ENCODE measurements around the gene RTF1. TPM values are rescaled to one million over a fixed set of nuclear protein-coding genes. Genes with fewer than 3 reads are reported as not detected.

RTF1 gene
- total RNA-seq, 1 donor from 2014 or later = 60.8 TPM

DNA sequence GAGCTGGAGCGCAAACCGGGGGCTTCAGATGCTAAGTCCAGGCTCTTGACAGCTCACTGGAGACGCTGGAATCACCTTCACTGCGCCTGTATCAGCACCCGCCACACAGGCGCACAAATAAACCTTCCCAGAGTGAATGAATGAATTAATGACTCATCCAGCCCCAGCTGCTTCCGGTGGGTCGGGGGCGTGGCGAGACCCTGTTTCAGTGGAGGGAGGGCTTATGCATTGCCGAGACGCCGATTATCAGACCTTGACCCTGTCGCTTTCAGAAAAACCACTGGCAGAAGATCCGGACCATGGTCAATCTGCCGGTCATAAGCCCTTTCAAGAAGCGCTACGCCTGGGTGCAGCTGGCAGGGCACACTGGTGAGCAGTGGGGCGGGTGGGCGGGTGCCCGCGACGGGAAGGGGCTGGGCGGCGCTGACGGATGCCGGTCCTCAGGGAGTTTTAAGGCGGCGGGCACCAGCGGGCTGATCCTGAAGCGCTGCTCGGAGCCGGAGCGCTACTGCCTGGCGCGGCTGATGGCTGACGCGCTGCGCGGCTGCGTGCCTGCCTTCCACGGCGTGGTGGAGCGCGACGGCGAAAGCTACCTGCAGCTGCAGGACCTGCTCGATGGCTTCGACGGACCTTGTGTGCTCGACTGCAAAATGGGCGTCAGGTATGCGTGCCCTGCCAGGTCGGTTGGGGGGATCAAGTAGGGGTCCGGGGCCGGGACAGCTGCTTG is 84.5 kb downstream of the RTF1 start:
- TF ChIP-seq, protein P1, sequence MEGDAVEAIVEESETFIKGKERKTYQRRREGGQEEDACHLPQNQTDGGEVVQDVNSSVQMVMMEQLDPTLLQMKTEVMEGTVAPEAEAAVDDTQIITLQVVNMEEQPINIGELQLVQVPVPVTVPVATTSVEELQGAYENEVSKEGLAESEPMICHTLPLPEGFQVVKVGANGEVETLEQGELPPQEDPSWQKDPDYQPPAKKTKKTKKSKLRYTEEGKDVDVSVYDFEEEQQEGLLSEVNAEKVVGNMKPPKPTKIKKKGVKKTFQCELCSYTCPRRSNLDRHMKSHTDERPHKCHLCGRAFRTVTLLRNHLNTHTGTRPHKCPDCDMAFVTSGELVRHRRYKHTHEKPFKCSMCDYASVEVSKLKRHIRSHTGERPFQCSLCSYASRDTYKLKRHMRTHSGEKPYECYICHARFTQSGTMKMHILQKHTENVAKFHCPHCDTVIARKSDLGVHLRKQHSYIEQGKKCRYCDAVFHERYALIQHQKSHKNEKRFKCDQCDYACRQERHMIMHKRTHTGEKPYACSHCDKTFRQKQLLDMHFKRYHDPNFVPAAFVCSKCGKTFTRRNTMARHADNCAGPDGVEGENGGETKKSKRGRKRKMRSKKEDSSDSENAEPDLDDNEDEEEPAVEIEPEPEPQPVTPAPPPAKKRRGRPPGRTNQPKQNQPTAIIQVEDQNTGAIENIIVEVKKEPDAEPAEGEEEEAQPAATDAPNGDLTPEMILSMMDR (IDR thresholded peaks at IDR 0.05; ENCODE audit: unreplicated experiment) = no peak
- Mint-ChIP-seq H3K36me3 (ENCODE audit: low read depth, unreplicated experiment) (no peaks in the 10 kb centered on the region), H3K27me3 (ENCODE audit: unreplicated experiment) (peaks cover 34% of the 10 kb centered on the region), H3K9me3 (ENCODE audit: unreplicated experiment) (no peaks in the 10 kb centered on the region), H3K4me3 (ENCODE audit: unreplicated experiment) (peak overlapping the region; percentile 51), H3K27ac (ENCODE audit: unreplicated experiment) (no peak overlapping the region), H3K4me1 (ENCODE audit: unreplicated experiment) (peaks cover 9% of the 10 kb centered on the region)
- DNase-seq (ENCODE audit: low spot score) = peak; percentile 34

DNA sequence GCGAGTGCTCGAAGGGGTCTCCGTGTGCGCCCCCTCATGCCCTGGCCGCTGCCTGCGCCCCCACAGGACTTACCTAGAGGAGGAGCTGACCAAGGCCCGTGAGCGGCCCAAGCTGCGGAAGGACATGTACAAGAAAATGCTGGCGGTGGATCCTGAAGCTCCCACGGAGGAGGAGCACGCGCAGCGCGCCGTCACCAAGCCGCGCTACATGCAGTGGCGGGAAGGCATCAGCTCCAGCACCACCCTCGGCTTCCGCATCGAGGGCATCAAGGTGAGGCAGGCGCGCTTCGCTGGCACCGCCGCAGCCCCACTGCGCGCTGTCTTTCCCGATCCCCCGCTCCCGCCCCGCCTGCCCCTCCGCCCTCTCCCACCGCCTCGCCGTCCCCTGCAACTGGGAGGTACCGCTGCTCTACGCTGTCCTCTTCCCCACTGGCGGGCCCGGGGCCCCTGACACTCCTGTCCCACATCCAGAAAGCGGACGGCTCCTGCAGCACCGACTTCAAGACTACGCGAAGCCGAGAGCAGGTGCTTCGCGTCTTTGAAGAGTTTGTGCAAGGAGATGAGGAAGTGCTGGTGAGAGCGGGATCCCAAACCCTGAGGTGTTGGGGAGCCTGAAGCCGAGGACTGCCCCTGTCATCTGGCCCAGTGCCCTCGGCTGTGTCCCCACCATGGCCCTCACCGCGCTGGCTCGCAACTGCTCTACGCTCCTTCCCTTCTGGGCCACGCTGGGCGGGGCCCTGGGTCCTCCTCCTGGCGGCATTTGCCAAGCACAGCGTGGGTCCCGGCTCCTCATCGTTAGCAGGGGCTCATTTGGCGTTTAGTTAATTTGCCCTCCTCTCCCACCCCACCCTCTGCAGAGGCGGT is 85.3 kb downstream of the RTF1 start:
- no peak overlapping the region for H3K4me3 Mint-ChIP-seq (ENCODE audit: unreplicated experiment)
- no peaks in the 10 kb centered on the region for H3K36me3 Mint-ChIP-seq (ENCODE audit: low read depth, unreplicated experiment)
- peak; percentile 16 for DNase-seq (ENCODE audit: low spot score)
- H3K9me3 Mint-ChIP-seq (ENCODE audit: unreplicated experiment) = no peaks in the 10 kb centered on the region
- H3K27me3 Mint-ChIP-seq (ENCODE audit: unreplicated experiment) = peaks cover 31% of the 10 kb centered on the region
- H3K4me1 Mint-ChIP-seq (ENCODE audit: unreplicated experiment) = peaks cover 9% of the 10 kb centered on the region
- TF ChIP-seq, protein P1 (IDR thresholded peaks at IDR 0.05; ENCODE audit: unreplicated experiment) = no peak
- no peak overlapping the region for H3K27ac Mint-ChIP-seq (ENCODE audit: unreplicated experiment)

DNA sequence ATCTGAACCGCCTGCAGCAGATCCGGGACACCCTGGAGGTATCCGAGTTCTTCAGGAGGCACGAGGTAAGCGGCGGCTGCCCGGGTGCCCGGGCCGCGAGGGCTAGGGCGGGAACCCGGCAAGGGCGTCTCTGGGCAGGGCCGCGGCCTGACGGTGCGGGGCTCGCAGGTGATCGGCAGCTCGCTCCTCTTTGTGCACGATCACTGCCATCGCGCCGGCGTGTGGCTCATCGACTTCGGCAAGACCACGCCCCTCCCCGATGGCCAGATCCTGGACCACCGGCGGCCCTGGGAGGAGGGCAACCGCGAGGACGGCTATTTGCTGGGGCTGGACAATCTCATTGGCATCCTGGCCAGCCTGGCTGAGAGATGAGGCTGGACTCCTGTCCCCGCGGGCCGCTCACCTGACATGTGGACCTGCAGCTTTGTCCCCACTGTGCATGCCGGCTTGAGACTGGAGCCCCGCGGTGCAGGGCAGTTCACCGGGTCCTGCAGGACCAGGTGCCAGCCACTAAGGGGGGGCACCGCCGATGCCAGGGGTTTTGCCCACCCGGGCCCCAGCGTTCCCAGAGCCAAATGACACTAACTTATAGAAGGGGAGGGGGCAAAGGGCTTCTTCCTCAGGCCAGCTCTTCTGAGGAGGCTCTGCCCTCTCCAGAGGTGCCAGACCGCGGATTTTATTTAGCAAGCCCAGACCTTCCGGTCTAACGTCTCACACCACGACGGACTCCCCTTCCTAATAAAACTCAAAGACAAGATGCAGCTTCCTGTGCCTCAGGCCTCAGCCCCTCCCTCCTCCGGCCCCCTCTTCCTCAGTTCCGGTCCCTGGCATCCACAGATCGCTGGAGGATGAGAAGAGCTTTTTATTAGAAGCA is 86.1 kb downstream of the RTF1 start:
- Mint-ChIP-seq H3K27ac (ENCODE audit: unreplicated experiment) (no peak overlapping the region), H3K27me3 (ENCODE audit: unreplicated experiment) (peaks cover 27% of the 10 kb centered on the region), H3K4me3 (ENCODE audit: unreplicated experiment) (peak overlapping the region; percentile 71), H3K4me1 (ENCODE audit: unreplicated experiment) (peaks cover 9% of the 10 kb centered on the region), H3K9me3 (ENCODE audit: unreplicated experiment) (no peaks in the 10 kb centered on the region), H3K36me3 (ENCODE audit: low read depth, unreplicated experiment) (peaks cover 6% of the 10 kb centered on the region)
- TF ChIP-seq, protein P1 (IDR thresholded peaks at IDR 0.05; ENCODE audit: unreplicated experiment) = no peak
- DNase-seq (ENCODE audit: low spot score) = no peak

DNA sequence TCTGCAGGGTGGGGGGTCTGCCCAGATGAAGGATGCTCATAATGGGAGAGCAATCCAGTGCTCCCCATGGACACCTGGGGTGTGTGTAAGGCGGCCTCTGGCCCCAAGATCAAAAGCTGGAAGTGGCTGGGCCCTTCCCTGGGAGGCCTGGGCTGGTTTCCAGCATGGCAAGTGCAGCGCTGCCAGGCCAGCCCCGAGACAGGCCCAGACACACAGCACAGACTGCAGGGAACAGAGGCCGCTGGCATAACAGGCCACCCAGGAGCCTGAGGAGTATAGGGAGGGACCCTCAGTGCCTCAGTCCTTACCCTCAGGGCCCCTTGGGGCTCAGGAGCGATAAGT is 86.7 kb downstream of the RTF1 start:
- Mint-ChIP-seq H3K36me3 (ENCODE audit: low read depth, unreplicated experiment) (peaks cover 6% of the 10 kb centered on the region), H3K27ac (ENCODE audit: unreplicated experiment) (no peak overlapping the region), H3K4me1 (ENCODE audit: unreplicated experiment) (peaks cover 9% of the 10 kb centered on the region), H3K9me3 (ENCODE audit: unreplicated experiment) (no peaks in the 10 kb centered on the region), H3K27me3 (ENCODE audit: unreplicated experiment) (peaks cover 25% of the 10 kb centered on the region), H3K4me3 (ENCODE audit: unreplicated experiment) (peak overlapping the region; percentile 71)
- no peak for DNase-seq (ENCODE audit: low spot score)
- TF ChIP-seq, protein P1 (IDR thresholded peaks at IDR 0.05; ENCODE audit: unreplicated experiment) = no peak
